HepG2 (cell line): Measurements from ENCODE around the gene BCKDHA. TPM values are rescaled to one million over a fixed set of nuclear protein-coding genes. Genes with fewer than 3 reads are reported as not detected.
A peak's percentile ranks its signal among the peaks of the same experiment; 100 is the strongest.

ENCODE experiments used
- ATAC-seq: fragments of 200-7000 bp; cut with Tn5 transposase; 3 replicates; pipeline ENCODE4 v1.9.1; 2020; ENCODE audit warnings: mild to moderate bottlenecking, moderate library complexity
- Bru-seq: library from RNA; stranded (reverse); fragments of 400-500 nt; gene quantifications from one replicate; lab custom pipeline; 2021; lab: Mats Ljungman, UMichigan
- BruChase-seq, 2 experiments: library from RNA; stranded (reverse); fragments of 400-500 nt; gene quantifications; one replicate each; lab custom pipeline; 2021; lab: Mats Ljungman, UMichigan
- BruUV-seq: library from RNA; stranded (reverse); fragments of 400-500 nt; replicated peaks from 2 replicates; lab custom pipeline; 2021; lab: Mats Ljungman, UMichigan
- CTCF ChIA-PET: fragments of 300-600 bp; formaldehyde crosslinking; extraction: SDS; loops from one replicate; lab custom pipeline; 2021; ENCODE audit warnings: low total read pairs, inconsistent platforms, low intra/inter-chr PET ratio; lab: Yijun Ruan, JAX
- POLR2A ChIA-PET: fragments of 350-600 bp; sonication (Branson Sonifier 250); formaldehyde crosslinking; loops from one replicate; lab custom pipeline; 2020; ENCODE audit warnings: antibody characterized with exemption, inconsistent platforms; lab: Yijun Ruan, JAX
- DNase-seq: peaks from one replicate; pipeline ENCODE4 v3.0.0-alpha.2; 2015; ENCODE audit warnings: low spot score
- FAIRE-seq: peaks from 3 replicates; lab custom pipeline; 2011; peaks lifted over from hg19 to GRCh38; lab: Jason Lieb, UNC
- H2AFZ ChIP-seq: one replicate; pipeline ENCODE4 v1.6.1; 2011; ENCODE audit warnings: low read length, inconsistent platforms
- H3K27ac ChIP-seq: fragments of 300-600 bp; 3 replicates; pipeline ENCODE4 v1.8.0; 2011; ENCODE audit warnings: mixed run types, mild to moderate bottlenecking, mixed read lengths, low read length, inconsistent platforms; ENCODE audit not compliant: insufficient read depth; ENCODE audit errors: extremely low read length
- H3K27me3 ChIP-seq, 2 experiments: fragments of 200-600 bp in 1 of 2; 2 replicates in 1 of 2; 3 replicates in 1 of 2; pipeline versions ENCODE4 v1.6.0 to v1.8.0; 2011; ENCODE audit warnings: low read length in 2 of 2, mild to moderate bottlenecking in 2 of 2, moderate library complexity in 2 of 2, inconsistent platforms in 1 of 2; ENCODE audit not compliant: insufficient read depth in 2 of 2, control insufficient read depth in 1 of 2
- H3K36me3 ChIP-seq, 2 experiments: fragments of 200-600 bp in 1 of 2; replicated peaks in 1 of 2; 2 replicates in 1 of 2; 3 replicates in 1 of 2; pipeline versions ENCODE4 v1.5.1 to v1.8.0; 2011; ENCODE audit warnings: low read length in 2 of 2, inconsistent platforms in 1 of 2; ENCODE audit not compliant: insufficient read depth in 2 of 2, control insufficient read depth in 1 of 2
- H3K4me1 ChIP-seq: 2 replicates; pipeline ENCODE4 v1.5.1; 2012; ENCODE audit warnings: low read length, inconsistent platforms; ENCODE audit not compliant: insufficient read depth
- H3K4me2 ChIP-seq: 2 replicates; pipeline ENCODE4 v1.6.0; 2011; ENCODE audit warnings: low read depth, low read length, inconsistent platforms
- H3K4me3 ChIP-seq, 3 experiments: fragments of 200-600 bp in 1 of 3; sonication (generic), shearing (Covaris generic) in 1 of 3; replicated peaks in 1 of 3; 2 replicates each; pipeline ENCODE4 v1.5.1; 2011 to 2016; ENCODE audit warnings: low read length in 3 of 3, inconsistent platforms in 2 of 3, low read depth in 2 of 3, mild to moderate bottlenecking in 2 of 3, control low read depth in 1 of 3, mixed read lengths in 1 of 3; ENCODE audit not compliant: insufficient read depth in 1 of 3
- H3K79me2 ChIP-seq: one replicate; pipeline ENCODE4 v1.6.1; 2011; ENCODE audit warnings: low read length, inconsistent platforms; ENCODE audit not compliant: insufficient read depth
- H3K9ac ChIP-seq: 2 replicates; pipeline ENCODE4 v1.6.0; 2011; ENCODE audit warnings: mild to moderate bottlenecking, low read depth, low read length, inconsistent platforms; ENCODE audit not compliant: insufficient read depth
- H3K9me3 ChIP-seq: 2 replicates; pipeline ENCODE4 v1.5.1; 2012; ENCODE audit warnings: mild to moderate bottlenecking, low read length
- H4K20me1 ChIP-seq: 2 replicates; pipeline ENCODE4 v1.6.0; 2011; ENCODE audit warnings: inconsistent platforms, mild to moderate bottlenecking, low read length, moderate library complexity; ENCODE audit not compliant: insufficient read depth
- CREM ChIP-seq, 2 experiments: sonication (generic) in 1 of 2; formaldehyde crosslinking in 1 of 2; IDR thresholded peaks; 2 replicates each; pipeline versions ENCODE4 v1.4.0 to v1.6.1; 2016 to 2020; ENCODE audit warnings: antibody characterized with exemption in 1 of 2, mild to moderate bottlenecking in 1 of 2, missing genetic modification reagents in 1 of 2
- HNRNPK ChIP-seq: fragments of 200-400 bp; formaldehyde crosslinking; IDR thresholded peaks from 2 replicates; pipeline ENCODE4 v1.6.1; 2018; ENCODE audit warnings: low read length, low read depth, moderate library complexity, mild to moderate bottlenecking; ENCODE audit not compliant: poor library complexity, severe bottlenecking
- LCORL ChIP-seq, 2 experiments: fragments of 450-650 bp in 1 of 2; sonication (generic) in 1 of 2; formaldehyde crosslinking in 1 of 2; IDR thresholded peaks; 2 replicates each; pipeline versions ENCODE4 v1.5.0 to v1.6.1; 2017 to 2020; ENCODE audit warnings: antibody characterized with exemption in 1 of 2, missing genetic modification reagents in 1 of 2
- NFRKB ChIP-seq: fragments of 450-650 bp; IDR thresholded peaks from 2 replicates; pipeline ENCODE4 v1.6.1; 2017
- ZMAT5 ChIP-seq: sonication (generic); formaldehyde crosslinking; IDR thresholded peaks from 2 replicates; pipeline ENCODE4 v1.5.0; 2020; ENCODE audit warnings: mild to moderate bottlenecking, low read depth, missing genetic modification reagents, borderline replicate concordance
- ZNF329 ChIP-seq: sonication (generic); formaldehyde crosslinking; IDR thresholded peaks from 2 replicates; pipeline ENCODE4 v1.9.0; 2021; ENCODE audit warnings: low read depth, mild to moderate bottlenecking, missing genetic modification reagents
- ZNF451 ChIP-seq: sonication (generic); formaldehyde crosslinking; IDR thresholded peaks from 2 replicates; pipeline ENCODE4 v1.5.0; 2020; ENCODE audit warnings: mild to moderate bottlenecking, missing genetic modification reagents
- ZNF597 ChIP-seq: sonication (generic); formaldehyde crosslinking; IDR thresholded peaks from 2 replicates; pipeline ENCODE4 v1.5.0; 2020; ENCODE audit warnings: missing genetic modification reagents
- ZNF605 ChIP-seq: sonication (generic); formaldehyde crosslinking; IDR thresholded peaks from 2 replicates; pipeline ENCODE4 v1.8.0; 2022; ENCODE audit warnings: mild to moderate bottlenecking, missing genetic modification reagents
- ZNF768 ChIP-seq: sonication (generic); formaldehyde crosslinking; IDR thresholded peaks from 2 replicates; pipeline ENCODE4 v1.4.0; 2020; ENCODE audit warnings: missing genetic modification reagents
- ZNF772 ChIP-seq: sonication (generic); formaldehyde crosslinking; IDR thresholded peaks from 2 replicates; pipeline ENCODE4 v1.5.0; 2020; ENCODE audit warnings: mild to moderate bottlenecking, missing genetic modification reagents
- ZNF780A ChIP-seq: sonication (generic); formaldehyde crosslinking; IDR thresholded peaks from 2 replicates; pipeline ENCODE4 v1.8.0; 2022; ENCODE audit warnings: mild to moderate bottlenecking, missing genetic modification reagents, moderate library complexity
- WGBS: methylation state at CpG from one replicate; pipeline ENCODE4 v1.1.6; 2017; ENCODE audit warnings: low lambda C conversion rate; 5-methylcytosine and 5-hydroxymethylcytosine counted together
- in situ Hi-C: cut with HindIII; loops from 2 replicates; pipeline ENCODE4 v1.10.0; 2017; ENCODE audit warnings: low pct_unique_long_range_greater_than_20kb; ENCODE audit not compliant: extremely low pct_ligation_motif_present
- intact Hi-C: fragments of 100-400 bp; cut with micrococcal nuclease; formaldehyde crosslinking; loops from one replicate; pipeline ENCODE4 v1.10.0; 2022; ENCODE audit not compliant: unreplicated experiment
- long read RNA-seq, 2 experiments: library from RNA in 1 of 2; library from polyadenylated mRNA in 1 of 2; stranded (forward) in 1 of 2; unstranded in 1 of 2; transcript quantifications; one replicate each; pipeline ENCODE4 v2.0.0, GENCODE V29; 2019 to 2022
- polyA minus RNA-seq, 3 experiments: library from RNA; depleted of rRNA, polyadenylated mRNA; stranded (reverse); fragments of >200 nt; gene quantifications; 2 replicates each; pipeline ENCODE4 v1.2.3, GENCODE V29; 2011; ENCODE audit warnings: low replicate concordance in 1 of 3
- polyA plus RNA-seq, 8 experiments: library from polyadenylated mRNA; depleted of rRNA in 3 of 8; stranded (reverse) in 7 of 8; unstranded in 1 of 8; fragments of >200 nt; fragmentation: Illumina TruSeq in 4 of 8; extraction: Trizol in 4 of 8; gene quantifications; 2 replicates each; pipeline versions ENCODE4 v1.2.1 to v1.2.3, GENCODE V29; 2011 to 2016; ENCODE audit warnings: low read depth in 4 of 8, missing spikeins in 1 of 8, mixed read lengths in 1 of 8; ENCODE audit not compliant: insufficient read depth in 1 of 8
- total RNA-seq, 5 experiments: library from RNA; depleted of rRNA; stranded (reverse); fragments of >200 nt; fragmentation: Illumina TruSeq; extraction: Trizol; gene quantifications; 2 replicates each; pipeline ENCODE4 v1.2.3, GENCODE V29; 2016; ENCODE audit warnings: low read depth in 1 of 5

Gene BCKDHA
- 9.7 and 11.8 TPM in 2 replicates for total RNA-seq (2016; rRNA removed; fragmentation: Illumina TruSeq; extraction: Trizol)
- 1.5 TPM in 2 replicates for total RNA-seq (2016; cell fraction: cytosol; rRNA removed; fragmentation: Illumina TruSeq; extraction: Trizol; ENCODE audit: low read depth)
- 6.9 and 10.5 TPM in 2 replicates for total RNA-seq (2016; cell fraction: insoluble cytoplasmic fraction; rRNA removed; fragmentation: Illumina TruSeq; extraction: Trizol)
- 3.3 and 4.5 TPM in 2 replicates for total RNA-seq (2016; cell fraction: membrane; rRNA removed; fragmentation: Illumina TruSeq; extraction: Trizol)
- 6.1 and 7.1 TPM in 2 replicates for total RNA-seq (2016; cell fraction: nucleus; rRNA removed; fragmentation: Illumina TruSeq; extraction: Trizol)
- 31.3 and 31.5 TPM in 2 replicates for polyA plus RNA-seq (2011; rRNA removed)
- polyA plus RNA-seq (2011; cell fraction: cytosol; rRNA removed), result 20.9 and 32.3 TPM in 2 replicates
- polyA plus RNA-seq (2011; cell fraction: nucleus; rRNA removed), result 30.6 and 39.7 TPM in 2 replicates
- 10.5 and 13.8 TPM in 2 replicates for polyA plus RNA-seq (2012)
- polyA plus RNA-seq (2016; cell fraction: cytosol; fragmentation: Illumina TruSeq; extraction: Trizol; ENCODE audit: low read depth), result 1.6 and 2.5 TPM in 2 replicates
- polyA plus RNA-seq (2016; cell fraction: insoluble cytoplasmic fraction; fragmentation: Illumina TruSeq; extraction: Trizol; ENCODE audit: low read depth), result 5.8 and 6.3 TPM in 2 replicates
- polyA plus RNA-seq (2016; cell fraction: membrane; fragmentation: Illumina TruSeq; extraction: Trizol; ENCODE audit: low read depth), result 2.1 and 3.5 TPM in 2 replicates
- 3.7 and 7.6 TPM in 2 replicates for polyA plus RNA-seq (2016; cell fraction: nucleus; fragmentation: Illumina TruSeq; extraction: Trizol; ENCODE audit: insufficient read depth, low read depth)
- 19.1 and 44.4 TPM in 2 replicates for polyA minus RNA-seq (2011; rRNA and poly(A)+ RNA removed; ENCODE audit: low replicate concordance)
- polyA minus RNA-seq (2011; cell fraction: cytosol; rRNA and poly(A)+ RNA removed), result 23.0 and 29.5 TPM in 2 replicates
- 11.6 and 11.8 TPM in 2 replicates for polyA minus RNA-seq (2011; cell fraction: nucleus; rRNA and poly(A)+ RNA removed)
- percentile 50 among the genes with signal in this experiment for Bru-seq, nascent RNA
- percentile 58 among the genes with signal in this experiment for BruChase-seq, experiment 1, labeled RNA remaining after a 6-hour chase
- percentile 47 among the genes with signal in this experiment for BruChase-seq, experiment 2, labeled RNA remaining after a 2-hour chase
- long read RNA-seq, experiment 1, transcript BCKDHA-201 (9 exons, 2,103 nt), result major isoform, 59 of 73 reads
- long read RNA-seq, experiment 1, partial matches to known transcripts, result 4 of 73 reads
- long read RNA-seq, experiment 1, other reads (novel, unspliced or antisense), result 10 of 73 reads
- long read RNA-seq, experiment 2, transcript BCKDHA-201 (9 exons, 2,103 nt), result major isoform, 53 of 71 reads
- long read RNA-seq, experiment 2, partial matches to known transcripts, result 8 of 71 reads
- long read RNA-seq, experiment 2, other reads (novel, unspliced or antisense), result 10 of 71 reads

- peak within 1 kb of the TSS; percentile 94 for H3K27ac ChIP-seq
- H3K4me3 ChIP-seq, result peak within 1 kb of the TSS; percentile 86 to 94 (median 90)
- no peaks in the 10 kb centered on the region; a peak in 1 of 5 replicates for H3K27me3 ChIP-seq
- ChIA-PET POLR2A (interaction anchor here (1.0 kb wide), 1 partner anchor 30 kb away, joined by 3 read pairs; the partner anchor contains the start of gene B3GNT8), CTCF (no interaction called here)
- H3K9ac ChIP-seq, result peak within 1 kb of the TSS; percentile 93
- in situ Hi-C loops (no loop called here), intact Hi-C loops (no loop called here)
- H3K9me3 ChIP-seq, result no peaks in the 10 kb centered on the region
- H3K4me2 ChIP-seq, result peak within 1 kb of the TSS; percentile 86
- peak; percentile 94 for ATAC-seq
- no peak within 1 kb of the TSS for H2AFZ ChIP-seq
- TSS peak; percentile 72 for BruUV-seq
- peaks cover 0 to 1% of the 10 kb centered on the region in 2 experiments; a peak in 1 of 5 replicates for H3K36me3 ChIP-seq
- H4K20me1 ChIP-seq, result no peaks in the 10 kb centered on the region
- under 1% methylated on average over 19 of the region's 50 CpGs for WGBS
- DNase-seq, result peak; percentile 99
- FAIRE-seq, result peak; percentile 89
- H3K79me2 ChIP-seq, result peaks cover 32% of the 10 kb centered on the region
- H3K4me1 ChIP-seq, result peaks cover 30% of the 10 kb centered on the region
- peak; percentile 28; the same call in 1 of the 2 replicates for TF ChIP-seq ZNF768
- TF ChIP-seq ZNF329 (CRISPR knock-in tag), result peak; percentile 58; the same call in 1 of the 2 replicates
- TF ChIP-seq CREM (IDR thresholded peaks at IDR 0.05), result peak; percentile 81
- no peak for TF ChIP-seq CREM (CRISPR knock-in tag; IDR thresholded peaks at IDR 0.05)
- TF ChIP-seq ZNF451 (CRISPR knock-in tag), result no peak
- TF ChIP-seq ZMAT5, result no peak
- TF ChIP-seq ZNF597 (CRISPR knock-in tag), result no peak
- peak; percentile 71; the same call in 1 of the 2 replicates for TF ChIP-seq ZNF605 (CRISPR knock-in tag)
- peak; percentile 80; the same call in 1 of the 2 replicates for TF ChIP-seq LCORL (IDR thresholded peaks at IDR 0.05)
- TF ChIP-seq LCORL (CRISPR knock-in tag; IDR thresholded peaks at IDR 0.05), result peak; percentile 72; the same call in 1 of the 2 replicates
- peak; percentile 63; the same call in 1 of the 2 replicates for TF ChIP-seq NFRKB
- no peak for TF ChIP-seq HNRNPK
- TF ChIP-seq ZNF772 (CRISPR knock-in tag), result no peak
- TF ChIP-seq ZNF780A (CRISPR knock-in tag), result no peak
Measured at GRCh38 chr19:41397086-41398049, at the start of gene BCKDHA, which contains the start of gene EXOSC5. TSS of gene BCKDHA (plus strand) at chr19:41397818. CDS start at chr19:41397828, 10 bp downstream. TSS of gene EXOSC5 (minus strand) at chr19:41397359. CDS start at chr19:41397328, 31 bp downstream.
